SKM-1 (cell line): ENCODE results near the gene CHSY1.
"Not testable (repeated sequence)": the region's sequence is repeated elsewhere in the genome, so short reads cannot be mapped to it uniquely, and the experiment has no call there.

Experiments
- DNase-seq: peaks from one replicate; lab custom pipeline; 2025; ENCODE audit not compliant: unreplicated experiment; lab: John Stamatoyannopoulos, UW

CHSY1 gene, protein sequence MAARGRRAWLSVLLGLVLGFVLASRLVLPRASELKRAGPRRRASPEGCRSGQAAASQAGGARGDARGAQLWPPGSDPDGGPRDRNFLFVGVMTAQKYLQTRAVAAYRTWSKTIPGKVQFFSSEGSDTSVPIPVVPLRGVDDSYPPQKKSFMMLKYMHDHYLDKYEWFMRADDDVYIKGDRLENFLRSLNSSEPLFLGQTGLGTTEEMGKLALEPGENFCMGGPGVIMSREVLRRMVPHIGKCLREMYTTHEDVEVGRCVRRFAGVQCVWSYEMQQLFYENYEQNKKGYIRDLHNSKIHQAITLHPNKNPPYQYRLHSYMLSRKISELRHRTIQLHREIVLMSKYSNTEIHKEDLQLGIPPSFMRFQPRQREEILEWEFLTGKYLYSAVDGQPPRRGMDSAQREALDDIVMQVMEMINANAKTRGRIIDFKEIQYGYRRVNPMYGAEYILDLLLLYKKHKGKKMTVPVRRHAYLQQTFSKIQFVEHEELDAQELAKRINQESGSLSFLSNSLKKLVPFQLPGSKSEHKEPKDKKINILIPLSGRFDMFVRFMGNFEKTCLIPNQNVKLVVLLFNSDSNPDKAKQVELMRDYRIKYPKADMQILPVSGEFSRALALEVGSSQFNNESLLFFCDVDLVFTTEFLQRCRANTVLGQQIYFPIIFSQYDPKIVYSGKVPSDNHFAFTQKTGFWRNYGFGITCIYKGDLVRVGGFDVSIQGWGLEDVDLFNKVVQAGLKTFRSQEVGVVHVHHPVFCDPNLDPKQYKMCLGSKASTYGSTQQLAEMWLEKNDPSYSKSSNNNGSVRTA

DNA sequence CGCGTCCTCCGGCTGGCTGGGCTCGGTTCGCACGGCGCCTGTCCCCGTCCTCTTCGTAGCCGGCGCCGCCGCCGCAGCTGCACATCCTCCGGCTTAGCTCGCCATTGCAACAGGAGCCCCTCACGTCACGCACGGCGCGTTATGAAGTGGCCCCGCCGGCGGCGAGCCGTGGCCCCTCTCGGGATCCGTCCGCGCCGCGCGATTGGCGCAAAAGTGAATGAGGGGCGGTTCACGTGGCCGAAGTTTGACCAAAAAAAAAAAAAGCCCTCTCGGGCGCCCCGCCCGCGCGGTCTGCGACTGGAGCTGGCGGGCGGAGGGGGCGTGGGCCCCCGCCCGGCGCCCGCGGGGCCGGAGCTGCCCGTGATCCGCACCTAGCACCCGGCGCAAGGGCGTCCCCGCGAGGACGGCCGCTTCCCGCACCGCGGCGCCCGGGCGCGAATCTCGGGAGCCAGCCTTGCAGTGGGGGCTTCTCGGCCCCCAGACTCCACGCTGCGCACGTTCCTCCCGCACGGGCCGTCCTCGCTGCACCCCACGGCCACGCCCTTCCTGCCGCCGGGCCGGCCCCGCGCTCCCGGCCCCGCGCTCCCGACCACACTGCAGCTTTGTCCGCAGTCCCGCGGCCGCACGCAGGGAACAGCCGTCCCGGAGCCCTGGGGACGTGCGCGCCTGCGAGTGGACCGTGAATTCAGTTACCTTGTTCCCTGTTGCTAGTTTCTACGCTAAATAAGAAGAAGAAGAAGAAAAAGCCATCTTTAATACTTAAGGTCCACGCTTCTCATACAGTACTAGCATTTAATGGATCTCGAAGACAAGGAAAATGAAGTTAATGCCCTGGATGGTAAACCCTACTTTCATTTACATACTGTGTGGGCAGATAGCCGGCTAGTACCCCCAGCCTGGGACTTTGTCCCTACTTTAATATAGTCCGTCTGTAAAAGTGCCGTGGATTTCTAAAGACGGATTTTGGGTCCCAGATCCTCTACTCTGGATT is at the start of gene CHSY1:
TSS of gene CHSY1 (minus strand) at position 219 of the 991 bp plus-strand sequence. CDS start 592 bp downstream, outside the sequence.
- DNase-seq = peak; percentile 88

DNA sequence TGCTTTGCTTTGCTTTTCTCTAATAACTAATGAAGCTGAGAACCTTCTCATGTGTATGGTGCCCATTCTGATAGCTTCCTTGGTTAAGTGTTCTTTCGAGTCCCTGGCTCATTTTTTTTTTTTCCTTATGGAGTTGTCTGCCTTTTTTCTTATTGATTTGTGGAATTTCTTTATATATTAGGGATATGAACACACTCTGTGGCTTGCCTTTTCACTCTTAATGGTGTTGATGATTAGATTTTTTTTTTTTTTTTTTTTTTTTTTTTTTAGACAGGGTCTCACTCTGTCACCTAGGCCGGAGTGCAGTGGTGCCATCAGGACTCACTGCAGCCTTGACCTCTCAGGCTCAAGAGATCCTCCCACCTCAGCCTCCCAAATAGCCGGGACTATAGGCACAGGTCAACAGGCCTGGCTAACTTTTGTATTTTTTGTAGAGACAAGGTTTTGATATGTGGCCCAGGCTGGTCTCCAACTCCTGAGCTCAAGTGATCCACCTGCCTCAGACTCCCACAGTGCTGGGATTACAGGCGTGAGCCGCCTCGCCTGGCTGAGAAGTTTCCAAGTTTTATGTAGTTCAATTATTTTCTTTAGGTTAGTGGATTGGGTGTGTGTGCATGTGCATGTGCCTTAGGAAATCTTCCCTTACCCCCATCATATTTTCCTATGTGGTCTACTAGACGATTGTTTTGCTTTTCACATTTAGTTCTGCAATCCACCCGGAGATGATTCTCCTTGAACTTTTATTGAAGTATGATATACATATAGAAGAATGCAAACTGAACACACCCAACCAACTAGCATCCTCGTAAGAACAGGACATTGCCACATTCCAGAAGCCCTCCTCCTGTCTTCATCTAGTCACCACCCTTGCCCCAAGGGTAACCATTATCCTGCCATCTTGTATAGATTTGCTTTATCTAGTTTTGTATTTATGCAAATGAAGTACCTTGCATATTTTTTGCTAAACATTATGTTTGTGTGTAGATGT is 44.9 kb upstream of the CHSY1 start:
- no peak for DNase-seq

DNA sequence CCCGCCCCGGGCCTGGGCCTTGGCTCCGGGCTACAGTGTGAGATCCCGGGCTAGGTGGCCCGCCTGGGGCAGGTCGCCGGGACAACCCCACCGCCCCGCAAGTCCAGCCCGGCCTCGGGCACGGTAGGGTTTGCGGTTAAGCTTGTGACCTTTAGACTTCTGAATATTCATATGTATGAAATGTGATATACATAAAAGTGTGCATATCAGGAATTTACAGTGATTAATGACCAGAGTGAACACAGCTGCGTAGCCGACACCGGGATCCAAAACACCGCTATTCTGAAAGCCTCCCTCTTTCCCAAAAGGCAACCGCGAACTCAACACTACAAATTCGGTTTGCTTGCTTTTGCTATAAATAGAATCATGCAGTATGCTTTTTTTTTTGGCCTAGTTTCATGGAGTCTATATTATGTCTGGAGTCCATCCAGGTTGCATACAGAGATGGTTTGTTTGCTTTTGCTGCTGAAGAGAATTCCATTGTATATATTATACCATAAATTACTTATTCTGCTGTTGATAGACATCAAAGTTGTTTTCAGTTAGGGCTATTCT is 43.8 kb upstream of the CHSY1 start:
- DNase-seq = no peak

DNA sequence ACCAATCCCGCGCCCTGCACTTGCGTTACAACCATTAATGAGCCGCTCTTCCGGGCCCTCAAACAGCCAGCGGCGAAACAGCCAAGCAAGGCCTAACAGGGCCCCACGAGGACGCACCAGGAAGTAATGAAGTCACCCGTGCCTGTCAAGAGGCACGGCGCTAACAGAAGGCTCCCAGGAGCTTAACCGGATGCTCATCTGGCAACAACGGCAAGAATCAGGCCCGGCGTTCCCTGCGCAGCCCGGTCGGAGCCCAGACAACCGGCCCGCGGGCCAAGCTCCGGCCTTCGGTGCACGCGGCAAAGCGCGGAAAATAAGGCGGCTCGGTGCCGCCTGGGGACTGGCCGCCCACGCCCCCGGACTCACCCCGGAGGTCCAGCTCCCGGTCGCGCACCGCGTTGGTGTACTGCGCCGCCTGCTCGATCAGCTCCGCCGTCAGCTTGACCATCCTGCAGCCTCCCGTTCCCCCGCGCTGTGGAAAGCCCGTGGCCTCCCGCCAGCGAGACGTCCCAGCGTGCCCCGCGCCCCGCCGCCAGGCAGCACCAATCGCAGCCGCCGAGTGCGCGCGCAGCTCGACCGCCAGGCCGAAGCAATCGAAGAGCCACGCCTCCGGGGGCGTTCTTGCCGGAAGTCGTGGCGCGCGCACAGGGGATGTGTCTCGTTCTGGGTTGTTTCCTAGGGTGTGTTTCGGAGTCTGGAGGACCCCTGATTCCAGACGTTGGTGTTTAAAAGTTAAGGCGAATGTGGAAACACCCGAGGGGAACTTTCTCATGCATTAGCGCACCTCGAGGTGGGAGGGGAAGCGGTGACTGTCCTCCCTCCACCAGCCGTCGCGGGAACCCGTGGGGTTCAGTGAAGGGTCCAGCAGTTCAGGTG is 43.1 kb upstream of the CHSY1 start, which contains the start of gene SNRPA1:
TSS of gene SNRPA1 (minus strand) at position 518 of the 876 bp plus-strand sequence. CDS start at position 448, 70 bp downstream.
- DNase-seq = peak; percentile 89

DNA sequence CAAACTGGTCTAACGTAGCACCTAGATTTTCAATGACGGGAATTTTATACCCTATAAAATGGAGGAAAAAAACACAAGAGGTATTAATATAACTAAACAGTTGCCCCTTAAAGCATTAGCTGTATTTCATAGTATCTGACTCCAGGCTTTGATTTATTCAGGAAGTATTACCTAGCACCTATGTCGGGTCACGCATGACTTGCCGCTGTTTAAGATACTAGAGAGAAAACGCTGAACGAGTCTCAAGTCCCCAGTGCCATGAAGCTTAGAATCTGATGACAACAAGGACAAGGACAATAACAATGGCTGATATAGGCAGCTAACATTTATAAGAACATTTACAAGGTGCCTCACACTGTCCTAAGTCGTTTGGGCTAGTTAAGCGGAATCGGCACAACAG is 41.3 kb upstream of the CHSY1 start:
- no peak for DNase-seq

DNA sequence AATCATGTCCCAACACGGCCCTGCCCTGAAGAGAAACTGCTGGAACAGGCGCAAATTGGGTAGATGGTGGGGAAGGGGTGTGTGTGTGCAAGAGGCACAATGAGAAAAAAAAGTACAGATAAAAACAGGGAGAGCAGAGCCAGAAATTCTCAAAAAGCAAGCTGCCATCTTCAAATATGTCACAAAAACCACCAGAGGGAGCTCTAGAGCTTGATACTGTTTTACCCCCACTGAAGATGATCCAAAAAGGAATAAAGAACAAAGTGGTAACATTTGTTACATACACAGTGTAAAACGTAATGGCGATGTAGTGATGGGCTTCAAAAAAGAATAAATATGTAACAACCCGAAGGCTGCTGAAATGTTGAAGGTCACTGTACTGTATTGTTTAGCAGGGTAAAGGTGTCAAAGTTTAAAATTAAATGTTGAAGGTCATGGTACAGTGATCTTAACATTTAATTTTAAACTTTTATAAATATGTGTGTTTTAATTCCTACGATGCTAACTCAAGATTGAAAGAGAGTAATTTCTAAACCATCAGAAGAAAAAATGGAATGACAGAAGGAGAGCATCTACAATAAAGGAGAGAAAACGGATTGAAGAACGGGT is 37.2 kb upstream of the CHSY1 start:
- DNase-seq = peak; percentile 38

DNA sequence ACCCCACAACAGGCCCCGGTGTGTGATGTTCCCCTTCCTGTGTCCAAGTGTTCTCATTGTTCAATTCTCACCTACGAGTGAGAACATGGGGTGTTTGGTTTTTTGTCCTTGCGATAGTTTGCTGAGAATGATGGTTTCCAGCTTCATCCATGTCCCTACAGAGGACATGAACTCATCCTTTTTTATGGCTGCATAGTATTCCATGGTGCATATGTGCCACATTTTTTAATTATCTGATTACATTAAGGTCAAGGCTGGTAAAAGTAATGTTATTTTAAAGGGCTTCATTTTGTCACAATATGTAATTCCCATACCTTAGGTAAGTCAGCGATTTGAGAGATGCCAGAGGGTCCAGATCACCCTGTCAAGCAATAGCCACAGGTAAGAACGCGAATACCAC is 35.5 kb upstream of the CHSY1 start:
- not testable (repeated sequence) for DNase-seq

DNA sequence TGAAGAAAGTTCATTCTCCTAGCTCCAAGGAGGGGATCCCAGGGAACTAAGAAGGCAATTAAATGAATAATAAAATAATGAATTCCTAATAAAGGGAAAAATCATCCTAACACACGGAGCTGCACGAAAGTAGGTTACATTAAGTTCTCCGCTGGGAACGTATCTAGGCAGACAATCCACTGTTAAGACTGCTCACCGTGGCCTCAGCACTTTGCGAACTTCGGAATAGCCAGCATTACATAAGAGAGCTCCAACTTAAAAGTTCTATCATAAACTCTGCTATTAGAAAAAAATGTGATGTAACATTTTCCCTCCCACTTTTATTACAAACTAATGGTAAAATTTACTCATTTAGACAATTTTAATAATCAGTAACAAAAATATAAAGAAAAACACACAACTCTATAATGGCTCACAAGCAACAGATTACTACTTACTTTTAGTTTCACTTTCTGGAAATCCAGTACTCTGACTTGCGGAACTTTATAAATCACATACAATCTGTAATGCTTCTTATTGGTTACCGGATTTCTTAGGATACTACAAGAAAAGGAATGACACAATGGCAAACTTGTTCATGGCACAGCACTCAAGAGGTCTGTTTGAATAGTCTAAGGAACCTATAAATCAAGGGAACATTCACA is 34.7 kb upstream of the CHSY1 start:
- no peak for DNase-seq

DNA sequence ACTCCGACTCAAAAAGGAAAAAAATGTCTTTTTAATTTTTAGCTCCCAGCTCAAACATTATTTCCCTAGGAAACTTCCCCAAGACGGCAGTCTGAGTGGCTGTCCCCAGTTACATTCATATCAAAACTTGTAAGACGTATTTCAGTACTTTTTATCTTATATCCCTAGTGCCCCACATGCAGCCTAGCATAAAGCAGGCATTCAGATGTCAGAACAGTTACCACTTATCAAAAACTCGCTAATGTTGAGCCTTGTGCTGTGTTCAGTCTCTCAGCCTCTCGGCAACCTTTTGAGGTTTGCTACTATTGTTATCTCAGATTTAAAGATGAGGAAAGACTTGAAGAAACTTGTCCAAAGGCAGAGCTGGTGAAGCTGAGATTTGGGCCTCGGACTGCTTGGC is 32.1 kb upstream of the CHSY1 start:
- no peak for DNase-seq

DNA sequence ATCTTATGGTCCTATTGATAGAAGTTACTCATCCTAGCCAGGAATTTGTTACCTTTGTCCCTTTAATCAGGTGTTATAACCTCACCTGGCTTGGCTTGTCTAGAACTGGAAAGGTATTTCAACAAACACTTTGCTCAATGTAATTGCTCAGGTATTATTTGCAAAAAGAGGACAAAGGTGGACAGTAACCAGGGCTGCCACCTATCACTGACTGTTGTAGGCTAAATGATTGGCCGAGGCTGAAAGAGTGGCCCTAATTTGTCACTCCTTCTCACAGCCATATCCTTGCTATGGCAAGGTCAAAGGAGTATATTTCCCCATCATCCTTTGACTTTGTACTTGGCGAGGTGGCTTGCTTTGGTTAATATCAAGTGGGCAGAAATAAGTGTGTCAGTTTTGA is 28.2 kb upstream of the CHSY1 start:
- DNase-seq = no peak

DNA sequence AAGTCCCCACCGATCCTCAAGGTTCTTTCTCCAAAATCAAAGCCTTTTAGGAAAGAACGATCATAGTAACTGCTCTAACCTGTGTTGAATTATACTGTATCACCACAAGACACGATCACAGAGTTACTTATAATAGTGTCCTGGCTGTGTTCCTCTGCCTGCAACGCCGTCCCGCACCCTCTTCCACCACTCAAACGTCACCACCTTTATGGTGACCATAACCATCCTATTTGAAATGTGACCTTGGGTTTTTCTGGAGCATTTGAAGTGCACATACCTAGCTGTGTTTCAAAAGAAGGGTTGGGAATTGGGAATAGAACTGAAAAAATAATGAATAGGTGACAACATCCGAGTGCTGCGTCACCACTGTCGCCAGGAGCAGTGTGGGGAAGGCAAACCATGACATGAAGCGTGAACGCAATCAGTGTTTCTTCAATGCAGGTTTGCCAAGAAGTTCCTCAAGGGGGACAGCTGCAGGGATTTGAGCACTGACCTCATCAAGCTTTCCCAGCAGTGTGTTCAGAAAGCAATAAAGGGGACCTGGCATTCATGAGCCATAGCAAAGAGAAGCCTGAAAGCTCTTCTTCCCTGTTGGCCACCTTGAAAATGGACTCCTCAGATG is 26.2 kb upstream of the CHSY1 start:
- no peak for DNase-seq

DNA sequence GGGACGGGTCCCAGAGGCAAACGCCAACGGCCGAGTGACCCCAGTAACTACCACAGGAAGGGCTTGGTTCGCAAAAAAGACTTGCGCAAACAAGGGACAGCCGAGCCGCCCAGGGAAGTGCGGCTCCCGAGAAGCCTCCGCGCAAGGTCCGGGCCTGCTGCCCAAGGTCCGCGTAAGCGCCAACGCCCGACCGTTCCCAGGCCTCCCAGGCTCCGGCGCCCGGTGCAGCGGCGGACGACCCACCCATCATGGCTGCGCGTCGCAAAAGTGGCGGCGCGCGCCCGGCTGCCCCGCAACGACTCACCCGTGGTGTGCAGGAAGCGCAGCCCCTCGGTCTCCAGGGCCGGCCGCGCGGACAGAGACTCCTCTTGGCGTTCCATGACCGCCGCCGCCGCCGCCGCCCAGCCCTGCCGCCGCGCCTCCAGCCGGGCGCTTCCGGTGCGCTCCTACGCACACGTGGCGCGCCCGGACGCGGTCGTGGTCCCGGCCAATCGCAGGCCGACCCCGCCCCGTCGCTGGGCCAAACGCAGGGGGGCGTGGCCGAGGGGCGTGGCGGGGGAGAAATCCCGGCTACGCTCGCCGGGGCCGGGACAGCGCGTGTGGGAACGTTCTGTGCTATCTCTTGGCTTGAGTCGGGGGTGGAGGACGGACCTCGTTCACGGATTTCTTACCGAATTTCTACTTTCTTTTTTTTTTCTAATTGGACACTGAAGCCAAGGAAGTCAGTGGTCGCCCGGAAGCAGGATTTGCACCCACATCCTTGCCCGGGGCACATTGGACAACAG is 25.4 kb upstream of the CHSY1 start, which contains the start of gene SELENOS:
TSS of gene SELENOS (minus strand) at position 448 of the 785 bp plus-strand sequence. CDS start at position 380, 68 bp downstream.
- DNase-seq = peak; percentile 49

DNA sequence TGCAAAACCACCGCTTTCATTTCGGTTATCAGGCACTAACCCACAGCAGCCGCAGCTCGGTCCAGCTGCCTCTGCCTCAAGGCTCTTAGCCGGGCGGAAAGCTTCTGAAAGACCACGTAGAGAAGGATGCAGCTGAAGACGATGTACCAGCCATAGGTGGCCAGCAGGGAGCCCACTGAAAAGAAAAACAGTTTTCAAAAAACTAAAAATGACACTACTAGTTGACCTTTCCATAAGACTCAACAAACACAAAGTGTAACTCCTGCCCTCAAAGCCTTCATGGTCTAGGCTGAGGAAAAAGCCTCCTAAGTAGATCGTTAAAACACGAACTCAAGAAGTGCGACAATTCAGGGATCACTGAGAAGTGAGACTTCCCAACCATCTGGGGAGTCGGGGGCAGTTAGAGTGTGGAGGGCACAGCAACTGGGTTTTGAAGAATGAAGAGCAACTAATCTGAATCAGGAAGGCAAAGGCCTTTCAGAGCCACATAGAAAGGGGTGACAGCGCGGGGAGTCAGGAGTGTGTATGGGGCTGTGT is 24.7 kb upstream of the CHSY1 start:
- no peak for DNase-seq

DNA sequence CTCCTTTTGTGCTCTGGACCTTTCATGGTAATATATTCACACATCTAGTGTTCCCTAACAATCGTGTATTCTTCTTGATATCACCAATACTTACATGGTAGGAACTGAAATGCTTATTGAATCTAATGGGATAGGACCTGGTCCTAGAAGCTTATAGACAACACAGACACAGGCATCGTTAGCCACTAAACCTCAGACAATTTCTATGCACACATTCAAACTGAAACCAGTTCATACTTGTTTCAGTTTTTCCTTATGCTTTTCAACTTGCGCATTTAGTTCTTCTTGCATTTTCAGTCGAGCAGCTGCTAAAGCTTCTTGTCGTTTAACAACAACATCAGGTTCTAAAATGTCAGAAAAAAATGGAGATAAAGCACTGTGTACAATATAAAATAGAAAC is 23.2 kb upstream of the CHSY1 start:
- DNase-seq = no peak

DNA sequence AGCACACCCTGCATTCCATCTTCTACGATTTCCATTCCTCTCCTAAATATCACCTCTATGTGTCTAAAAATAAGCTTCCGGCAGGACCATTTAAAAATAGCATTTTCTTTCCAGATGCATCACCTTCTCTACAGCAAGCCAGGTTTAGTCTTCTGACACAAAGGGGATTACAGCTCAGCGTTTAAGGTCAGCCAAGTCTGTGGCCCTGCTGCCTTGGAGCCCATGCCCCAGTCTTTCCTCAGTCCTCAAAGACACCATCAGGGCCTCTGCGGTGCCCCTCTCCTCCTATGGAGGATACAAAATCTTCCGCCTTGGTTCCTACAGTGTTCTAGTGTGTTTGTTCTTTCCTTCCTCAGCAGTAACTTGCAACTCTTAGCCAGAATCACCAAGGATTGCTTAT is 21.7 kb upstream of the CHSY1 start:
- DNase-seq = no peak

DNA sequence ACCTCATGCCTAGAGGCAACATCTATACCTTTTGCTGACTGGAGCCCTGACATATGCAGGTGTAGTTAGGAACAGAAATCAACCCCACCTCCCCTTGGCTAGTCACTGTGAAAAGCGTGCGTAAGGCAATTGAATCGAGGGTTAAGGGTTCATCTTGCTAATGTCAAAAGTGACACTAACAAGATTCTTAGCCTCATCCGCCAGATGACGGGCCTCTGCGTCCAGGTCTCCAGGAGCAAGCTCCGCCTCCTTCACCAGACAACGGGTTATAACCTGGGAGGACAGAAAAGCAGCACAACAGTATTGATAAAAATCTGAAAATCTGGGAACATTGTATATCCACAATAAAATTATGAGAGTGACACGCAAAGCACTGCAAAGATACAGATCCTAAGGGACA is 20.7 kb upstream of the CHSY1 start:
- DNase-seq = no peak
